Keratinocyte (primary cell): ENCODE results near the gene GRM5. TPM values are rescaled to one million over a fixed set of nuclear protein-coding genes. Genes with fewer than 3 reads are reported as not detected.
A peak's percentile ranks its signal among the peaks of the same experiment; 100 is the strongest.

Experiments
- DNase-seq: peaks from one replicate; pipeline ENCODE4 v3.0.0-alpha.2; 2011; ENCODE audit warnings: low read depth, missing footprints, low spot score
- FAIRE-seq: peaks from 2 replicates; lab custom pipeline; 2011; peaks lifted over from hg19 to GRCh38; lab: Jason Lieb, UNC
- H2AFZ ChIP-seq: 2 replicates; pipeline ENCODE4 v1.6.0; 2012; ENCODE audit warnings: low read length, control low read depth, inconsistent platforms; ENCODE audit not compliant: control insufficient read depth
- H3K27ac ChIP-seq: 2 replicates; pipeline ENCODE4 v1.5.1; 2011; ENCODE audit warnings: low read length; ENCODE audit not compliant: control insufficient read depth, insufficient read depth
- H3K27me3 ChIP-seq: 3 replicates; pipeline ENCODE4 v1.6.0; 2011; ENCODE audit warnings: low read length; ENCODE audit not compliant: control insufficient read depth, insufficient read depth; ENCODE audit errors: extremely low read depth
- H3K36me3 ChIP-seq, 2 experiments: 2 replicates in 1 of 2; 3 replicates in 1 of 2; pipeline ENCODE4 v1.5.1; 2011; ENCODE audit warnings: low read length in 2 of 2, mild to moderate bottlenecking in 1 of 2; ENCODE audit not compliant: control insufficient read depth in 2 of 2, insufficient read depth in 2 of 2; ENCODE audit errors: extremely low read depth in 1 of 2
- H3K4me1 ChIP-seq: 3 replicates; pipeline ENCODE4 v1.5.1; 2011; ENCODE audit warnings: low read length; ENCODE audit not compliant: control insufficient read depth, insufficient read depth; ENCODE audit errors: extremely low read depth
- H3K4me2 ChIP-seq: 3 replicates; pipeline ENCODE4 v1.6.0; 2011; ENCODE audit warnings: low read depth, low read length; ENCODE audit not compliant: control insufficient read depth, insufficient read depth; ENCODE audit errors: extremely low read depth
- H3K4me3 ChIP-seq, 3 experiments: fragments of 200-600 bp in 1 of 3; sonication (generic) in 1 of 3; 2 replicates in 2 of 3; 3 replicates in 1 of 3; pipeline ENCODE4 v1.5.1; 2011 to 2016; ENCODE audit warnings: low read length in 3 of 3, mild to moderate bottlenecking in 3 of 3, control low read depth in 2 of 3, inconsistent platforms in 1 of 3, low read depth in 1 of 3, mixed read lengths in 1 of 3, mixed run types in 1 of 3, moderate library complexity in 1 of 3; ENCODE audit not compliant: control insufficient read depth in 2 of 3, insufficient read depth in 2 of 3; ENCODE audit errors: extremely low read depth in 1 of 3
- H3K79me2 ChIP-seq: 2 replicates; pipeline ENCODE4 v1.6.0; 2012; ENCODE audit warnings: low read length; ENCODE audit not compliant: control insufficient read depth, insufficient read depth
- H3K9ac ChIP-seq: 3 replicates; pipeline ENCODE4 v1.6.0; 2011; ENCODE audit warnings: low read length; ENCODE audit not compliant: control insufficient read depth, insufficient read depth; ENCODE audit errors: extremely low read depth
- H3K9me1 ChIP-seq: 3 replicates; pipeline ENCODE4 v1.6.0; 2011; ENCODE audit warnings: low read length; ENCODE audit not compliant: control insufficient read depth, insufficient read depth; ENCODE audit errors: extremely low read depth
- H3K9me3 ChIP-seq: 2 replicates; pipeline ENCODE4 v1.5.1; 2012; ENCODE audit warnings: low read depth, low read length; ENCODE audit not compliant: control insufficient read depth
- H4K20me1 ChIP-seq: 3 replicates; pipeline ENCODE4 v1.6.0; 2011; ENCODE audit warnings: low read length; ENCODE audit not compliant: control insufficient read depth, insufficient read depth; ENCODE audit errors: extremely low read depth
- CTCF ChIP-seq, 3 experiments: IDR thresholded peaks in 1 of 3; conservative IDR thresholded peaks in 1 of 3; optimal IDR thresholded peaks in 1 of 3; 2 replicates in 2 of 3; 3 replicates in 1 of 3; pipeline versions ENCODE3 to v1.5.1; 2011; ENCODE audit warnings: low read length in 3 of 3, mild to moderate bottlenecking in 3 of 3, moderate library complexity in 2 of 3, control low read depth in 1 of 3, inconsistent platforms in 1 of 3; ENCODE audit not compliant: insufficient read depth in 2 of 3; ENCODE audit errors: extremely low read depth in 1 of 3
- EZH2 ChIP-seq: IDR thresholded peaks from one replicate; pipeline ENCODE4 v1.6.1; 2012; ENCODE audit warnings: inconsistent platforms, mild to moderate bottlenecking, low read length, moderate library complexity
- dilution Hi-C: fragments of 300-500 bp; cut with MboI; formaldehyde crosslinking; loops from one replicate; pipeline ENCODE4 v1.7.0; 2020; ENCODE audit warnings: low sequenced_read_pairs; ENCODE audit not compliant: extremely low pct_ligation_motif_present
- polyA plus RNA-seq, 5 experiments: library from polyadenylated mRNA; depleted of rRNA in 3 of 5; stranded (reverse) in 3 of 5; stranded (forward) in 1 of 5; unstranded in 1 of 5; fragments of >200 nt; gene quantifications; 1 replicate in 1 of 5; 2 replicates in 3 of 5; 3 replicates in 1 of 5; pipeline versions ENCODE4 v1.2.1 to v1.2.3, GENCODE V29; 2011 to 2012; ENCODE audit warnings: missing spikeins in 2 of 5, low read depth in 1 of 5, low replicate concordance in 1 of 5

The GRM5 gene
- polyA plus RNA-seq, 1 donor (not counting 4 experiments of a cell fraction or from before 2014, with no cell fraction given): not detected

- Histone ChIP-seq H3K9me1 (no peaks in the 10 kb centered on the region), H3K36me3 (no peaks in the 10 kb centered on the region)
Measured at GRCh38 chr11:88541006-88541405, 524.8 kb downstream of the GRM5 start.

GRCh38 chr11:88538098-88538497 is 527.7 kb downstream of the GRM5 start:
- DNase-seq: no peak
- Histone ChIP-seq H3K27me3 (no peaks in the 10 kb centered on the region), H3K79me2 (no peaks in the 10 kb centered on the region), H3K27ac (peak overlapping the region; percentile 81), H4K20me1 (no peaks in the 10 kb centered on the region), H3K9ac (no peak overlapping the region), H3K4me3 (no peak overlapping the region), H3K4me2 (peak overlapping the region; percentile 30), H3K9me1 (no peaks in the 10 kb centered on the region), H2AFZ (no peak overlapping the region), H3K4me1 (peaks cover 40% of the 10 kb centered on the region), H3K36me3 (no peaks in the 10 kb centered on the region), H3K9me3 (peaks cover 4% of the 10 kb centered on the region)
- FAIRE-seq: peak; percentile 51
- no peak for TF ChIP-seq EZH2
- no peak for TF ChIP-seq CTCF (optimal IDR thresholded peaks at IDR 0.05 in 1 of 3, IDR thresholded peaks at IDR 0.05 in 1 of 3, conservative IDR thresholded peaks at IDR 0.05 in 1 of 3; ENCODE audit: extremely low read depth in 1 of 3, insufficient read depth in 2 of 3, low read length in 3 of 3)
- dilution Hi-C loops: loop anchor here (25.0 kb wide), 2 partner anchors 201 to 526 kb away; partner anchors contain the start of gene CTSC

More at GRCh38 chr11:88541006-88541405, 524.8 kb downstream of the GRM5 start:
- Histone ChIP-seq H3K27me3 (no peaks in the 10 kb centered on the region), H3K9me3 (peaks cover 2% of the 10 kb centered on the region), H3K79me2 (no peaks in the 10 kb centered on the region), H3K27ac (no peak overlapping the region), H3K4me3 (no peak overlapping the region), H3K4me2 (no peak overlapping the region), H4K20me1 (no peaks in the 10 kb centered on the region), H3K4me1 (peaks cover 35% of the 10 kb centered on the region), H3K9ac (no peak overlapping the region), H2AFZ (no peak overlapping the region)
- dilution Hi-C loops: loop anchor here (25.0 kb wide), 2 partner anchors 204 to 529 kb away; partner anchors contain the start of gene CTSC
- DNase-seq (no peak), FAIRE-seq (no peak)
- TF ChIP-seq EZH2 (no peak), CTCF (optimal IDR thresholded peaks at IDR 0.05 in 1 of 3, IDR thresholded peaks at IDR 0.05 in 1 of 3, conservative IDR thresholded peaks at IDR 0.05 in 1 of 3; ENCODE audit: extremely low read depth in 1 of 3, insufficient read depth in 2 of 3, low read length in 3 of 3) (no peak)
